ENCODE measurements around the gene CCBE1. TPM values are rescaled to one million over a fixed set of nuclear protein-coding genes. Genes with fewer than 3 reads are reported as not detected.

Gene CCBE1
- total RNA-seq, 1 experiment from 2014 or later = 0.09 TPM

GRCh38 chr18:59479776-59480175 lies 217.4 kb downstream of the CCBE1 start:
- ChIA-PET CTCF (no interaction called here), POLR2A (no interaction called here)
- H3K36me3 ChIP-seq (ENCODE audit: control insufficient read depth, insufficient read depth, low read length) = no peaks in the 10 kb centered on the region
- BruUV-seq (replicated peaks) = no TSS peak
- Mint-ChIP-seq H3K9me3 (ENCODE audit: unreplicated experiment) (no peaks in the 10 kb centered on the region), H3K4me1 (ENCODE audit: low read depth, unreplicated experiment) (no peaks in the 10 kb centered on the region), H3K4me3 (ENCODE audit: unreplicated experiment) (no peak overlapping the region), H3K27ac (ENCODE audit: unreplicated experiment) (no peak overlapping the region), H3K27me3 (ENCODE audit: insufficient read depth, unreplicated experiment) (peaks cover 7% of the 10 kb centered on the region), H3K36me3 (ENCODE audit: insufficient read depth, unreplicated experiment) (no peaks in the 10 kb centered on the region)
- no peaks in the 10 kb centered on the region for H3K4me1 ChIP-seq
- no peaks in the 10 kb centered on the region for H3K27me3 ChIP-seq (replicated peaks; ENCODE audit: control insufficient read depth, insufficient read depth, low read length)
- DNase-seq = no peak
- H3K9me3 ChIP-seq = no peaks in the 10 kb centered on the region
- no peak overlapping the region for H3K4me3 ChIP-seq (ENCODE audit: low read depth, low read length)
- TF ChIP-seq CTCF (IDR thresholded peaks at IDR 0.05; ENCODE audit: insufficient read depth in 1 of 2, low read depth in 1 of 2, low read length in 1 of 2, severe bottlenecking in 1 of 2, unreplicated experiment in 1 of 2) = no peak
- intact Hi-C loops (cut with micrococcal nuclease; ENCODE audit: unreplicated experiment) = no loop called here

GRCh38 chr18:59478591-59478990 lies 218.6 kb downstream of the CCBE1 start:
- ChIA-PET CTCF (no interaction called here), POLR2A (no interaction called here)
- no peaks in the 10 kb centered on the region for H3K4me1 ChIP-seq
- H3K9me3 ChIP-seq = no peaks in the 10 kb centered on the region
- H3K4me3 Mint-ChIP-seq (ENCODE audit: unreplicated experiment) = no peak overlapping the region
- no TSS peak for BruUV-seq (replicated peaks)
- H3K36me3 ChIP-seq (ENCODE audit: control insufficient read depth, insufficient read depth, low read length) = no peaks in the 10 kb centered on the region
- TF ChIP-seq CTCF (IDR thresholded peaks at IDR 0.05; ENCODE audit: insufficient read depth in 1 of 2, low read depth in 1 of 2, low read length in 1 of 2, severe bottlenecking in 1 of 2, unreplicated experiment in 1 of 2) = no peak
- DNase-seq = no peak
- no peaks in the 10 kb centered on the region for H3K27me3 ChIP-seq (replicated peaks; ENCODE audit: control insufficient read depth, insufficient read depth, low read length)
- no peaks in the 10 kb centered on the region for H3K36me3 Mint-ChIP-seq (ENCODE audit: insufficient read depth, unreplicated experiment)
- no peaks in the 10 kb centered on the region for H3K9me3 Mint-ChIP-seq (ENCODE audit: unreplicated experiment)
- peaks cover 7% of the 10 kb centered on the region for H3K27me3 Mint-ChIP-seq (ENCODE audit: insufficient read depth, unreplicated experiment)
- no peaks in the 10 kb centered on the region for H3K4me1 Mint-ChIP-seq (ENCODE audit: low read depth, unreplicated experiment)
- intact Hi-C loops (cut with micrococcal nuclease; ENCODE audit: unreplicated experiment) = no loop called here
- H3K4me3 ChIP-seq (ENCODE audit: low read depth, low read length) = no peak overlapping the region
- no peak overlapping the region for H3K27ac Mint-ChIP-seq (ENCODE audit: unreplicated experiment)

DNA sequence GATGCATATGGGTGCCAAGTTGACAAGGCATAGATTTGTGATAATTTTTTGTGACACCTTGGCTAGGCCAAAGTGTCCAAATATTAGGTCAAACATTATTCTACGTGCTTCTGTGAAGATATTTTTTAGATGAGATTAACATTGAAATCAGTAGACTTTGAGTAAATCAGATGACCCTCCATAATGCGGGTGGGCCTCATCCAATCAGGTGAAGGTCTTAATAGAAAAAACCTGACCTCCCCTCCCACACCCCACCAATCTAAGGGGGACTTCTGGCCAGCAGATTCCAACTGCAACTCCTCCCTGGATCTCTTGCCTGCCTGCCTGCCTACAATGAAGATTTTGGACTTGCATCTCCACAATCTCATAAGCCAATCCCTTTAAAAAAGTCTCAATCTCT lies 219.4 kb downstream of the CCBE1 start:
- Mint-ChIP-seq H3K36me3 (ENCODE audit: insufficient read depth, unreplicated experiment) (no peaks in the 10 kb centered on the region), H3K27ac (ENCODE audit: unreplicated experiment) (no peak overlapping the region), H3K9me3 (ENCODE audit: unreplicated experiment) (no peaks in the 10 kb centered on the region), H3K4me1 (ENCODE audit: low read depth, unreplicated experiment) (no peaks in the 10 kb centered on the region), H3K27me3 (ENCODE audit: insufficient read depth, unreplicated experiment) (peaks cover 7% of the 10 kb centered on the region), H3K4me3 (ENCODE audit: unreplicated experiment) (no peak overlapping the region)
- CTCF ChIA-PET = no interaction called here
- no peaks in the 10 kb centered on the region for H3K27me3 ChIP-seq (replicated peaks; ENCODE audit: control insufficient read depth, insufficient read depth, low read length)
- no peaks in the 10 kb centered on the region for H3K36me3 ChIP-seq (ENCODE audit: control insufficient read depth, insufficient read depth, low read length)
- no peak for TF ChIP-seq CTCF (IDR thresholded peaks at IDR 0.05; ENCODE audit: insufficient read depth in 1 of 2, low read depth in 1 of 2, low read length in 1 of 2, severe bottlenecking in 1 of 2, unreplicated experiment in 1 of 2)
- DNase-seq = no peak
- intact Hi-C loops (cut with micrococcal nuclease; ENCODE audit: unreplicated experiment) = no loop called here
- H3K4me1 ChIP-seq = no peaks in the 10 kb centered on the region
- POLR2A ChIA-PET = no interaction called here
- H3K9me3 ChIP-seq = no peaks in the 10 kb centered on the region
- BruUV-seq (replicated peaks) = no TSS peak
- no peak overlapping the region for H3K4me3 ChIP-seq (ENCODE audit: low read depth, low read length)
